ENCODE results near the gene ASAP3. TPM values are rescaled to one million over a fixed set of nuclear protein-coding genes. Genes with fewer than 3 reads are reported as not detected.

The ASAP3 gene
- total RNA-seq, 1 donor from 2014 or later = 3.9 TPM

- H3K27me3 Mint-ChIP-seq (ENCODE audit: insufficient read depth, low read depth) = no peaks in the 10 kb centered on the region
- no peaks in the 10 kb centered on the region for H3K79me2 ChIP-seq (ENCODE audit: low read depth)
Measured at GRCh38 chr1:23461050-23461449, 22.9 kb downstream of the ASAP3 start.

GRCh38 chr1:23460519-23460918, 23.5 kb downstream of the ASAP3 start:
- Histone ChIP-seq H4K20me1 (ENCODE audit: low read depth) (no peaks in the 10 kb centered on the region), H3K27ac (no peak overlapping the region), H3K9me3 (ENCODE audit: low read depth) (no peaks in the 10 kb centered on the region), H3K4me2 (no peak overlapping the region), H2AFZ (replicated peaks) (no peak overlapping the region), H3K36me3 (no peaks in the 10 kb centered on the region), H3K79me2 (ENCODE audit: low read depth) (no peaks in the 10 kb centered on the region), H3K9ac (no peak overlapping the region), H3K27me3 (no peaks in the 10 kb centered on the region), H3F3A (ENCODE audit: low read depth) (no peaks in the 10 kb centered on the region), H3K4me1 (no peaks in the 10 kb centered on the region), H3K4me3 (no peak overlapping the region)
- H3K9me3 Mint-ChIP-seq = no peaks in the 10 kb centered on the region
- no peak overlapping the region for H3K4me3 Mint-ChIP-seq
- no peak for DNase-seq (ENCODE audit: low spot score)
- TF ChIP-seq CTCF (IDR thresholded peaks at IDR 0.05) (no peak), EZH2 (IDR thresholded peaks at IDR 0.05) (no peak)
- H3K27ac Mint-ChIP-seq = peak overlapping the region; percentile 61
- no peaks in the 10 kb centered on the region for H3K27me3 Mint-ChIP-seq (ENCODE audit: insufficient read depth, low read depth)
- H3K36me3 Mint-ChIP-seq = peaks cover 11% of the 10 kb centered on the region
- no peaks in the 10 kb centered on the region for H3K4me1 Mint-ChIP-seq

More at GRCh38 chr1:23461050-23461449, 22.9 kb downstream of the ASAP3 start:
- no peaks in the 10 kb centered on the region for H4K20me1 ChIP-seq (ENCODE audit: low read depth)
- no peak overlapping the region for H3K4me2 ChIP-seq
- H3K9me3 ChIP-seq (ENCODE audit: low read depth) = no peaks in the 10 kb centered on the region
- no peak overlapping the region for H2AFZ ChIP-seq (replicated peaks)
- peak overlapping the region; percentile 61 for H3K27ac Mint-ChIP-seq
- TF ChIP-seq EZH2phosphoT487 (IDR thresholded peaks at IDR 0.05) = no peak
- TF ChIP-seq CTCF (IDR thresholded peaks at IDR 0.05) = no peak
- no peak for TF ChIP-seq EZH2 (IDR thresholded peaks at IDR 0.05)
- no peak for DNase-seq (ENCODE audit: low spot score)
- H3K4me1 ChIP-seq = no peaks in the 10 kb centered on the region
- H3K9ac ChIP-seq = no peak overlapping the region
- H3K4me3 Mint-ChIP-seq = no peak overlapping the region
- no peaks in the 10 kb centered on the region for H3K27me3 ChIP-seq
- no peaks in the 10 kb centered on the region for H3K9me3 Mint-ChIP-seq
- H3K4me3 ChIP-seq = no peak overlapping the region
- H3K27ac ChIP-seq = no peak overlapping the region
- H3K36me3 ChIP-seq = no peaks in the 10 kb centered on the region
- H3K4me1 Mint-ChIP-seq = peaks cover 4% of the 10 kb centered on the region
- peaks cover 10% of the 10 kb centered on the region for H3K36me3 Mint-ChIP-seq
- H3F3A ChIP-seq (ENCODE audit: low read depth) = no peaks in the 10 kb centered on the region

GRCh38 chr1:23459338-23459757, 24.6 kb downstream of the ASAP3 start:
- H3K27ac Mint-ChIP-seq = no peak overlapping the region
- DNase-seq (ENCODE audit: low spot score) = no peak
- Histone ChIP-seq H3K4me2 (no peak overlapping the region), H2AFZ (replicated peaks) (no peak overlapping the region), H3K79me2 (ENCODE audit: low read depth) (no peaks in the 10 kb centered on the region), H3K36me3 (no peaks in the 10 kb centered on the region), H3K27me3 (no peaks in the 10 kb centered on the region), H4K20me1 (ENCODE audit: low read depth) (no peaks in the 10 kb centered on the region), H3K27ac (no peak overlapping the region), H3K4me1 (no peaks in the 10 kb centered on the region), H3K9me3 (ENCODE audit: low read depth) (no peaks in the 10 kb centered on the region), H3K4me3 (no peak overlapping the region), H3F3A (ENCODE audit: low read depth) (no peaks in the 10 kb centered on the region), H3K9ac (no peak overlapping the region)
- TF ChIP-seq CTCF (IDR thresholded peaks at IDR 0.05) = no peak
- TF ChIP-seq EZH2 (IDR thresholded peaks at IDR 0.05) = no peak
- H3K9me3 Mint-ChIP-seq = no peaks in the 10 kb centered on the region
- H3K36me3 Mint-ChIP-seq = peaks cover 15% of the 10 kb centered on the region
- no peak overlapping the region for H3K4me3 Mint-ChIP-seq
- no peaks in the 10 kb centered on the region for H3K4me1 Mint-ChIP-seq
- H3K27me3 Mint-ChIP-seq (ENCODE audit: insufficient read depth, low read depth) = no peaks in the 10 kb centered on the region

Data from neural progenitor cell (in vitro differentiated cells).